H1 (cell line): Measurements from ENCODE around the gene DUOXA2. TPM values are rescaled to one million over a fixed set of nuclear protein-coding genes. Genes with fewer than 3 reads are reported as not detected.

ENCODE experiments used
- CTCF ChIA-PET: fragments of 300-600 bp; sonication (Branson Sonifier 250); formaldehyde crosslinking; loops from one replicate; lab custom pipeline; 2021; ENCODE audit not compliant: partially characterized antibody; lab: Charles Lee
- POLR2A ChIA-PET: fragments of 300-600 bp; sonication (Branson Sonifier 250); formaldehyde crosslinking; loops from one replicate; lab custom pipeline; 2021; ENCODE audit warnings: inconsistent platforms; ENCODE audit not compliant: partially characterized antibody; lab: Charles Lee
- DNase-seq, 2 experiments: peaks; one replicate each; pipeline versions ENCODE4 v3.0.0 to v3.0.0-alpha.2; 2010 to 2022; ENCODE audit warnings: low spot score in 2 of 2, low read depth in 1 of 2, mixed read lengths in 1 of 2
- FAIRE-seq: peaks from 2 replicates; lab custom pipeline; 2011; peaks lifted over from hg19 to GRCh38; lab: Jason Lieb, UNC
- H2AFZ ChIP-seq: 2 replicates; pipeline ENCODE4 v1.8.1; 2012; ENCODE audit warnings: low read length, inconsistent platforms
- H2AK5ac ChIP-seq: 2 replicates; pipeline ENCODE4 v1.6.1; 2013; ENCODE audit warnings: low read depth, low read length
- H2BK120ac ChIP-seq: replicated peaks from 2 replicates; pipeline ENCODE3; 2013; ENCODE audit warnings: low read depth, low read length, inconsistent platforms
- H2BK12ac ChIP-seq: 2 replicates; pipeline ENCODE4 v1.6.1; 2013; ENCODE audit warnings: low read depth, low read length
- H2BK15ac ChIP-seq: 2 replicates; pipeline ENCODE4 v1.6.1; 2013; ENCODE audit warnings: low read length
- H2BK20ac ChIP-seq: 2 replicates; pipeline ENCODE4 v1.6.1; 2013; ENCODE audit warnings: low read length
- H2BK5ac ChIP-seq: 2 replicates; pipeline ENCODE4 v1.6.1; 2013; ENCODE audit warnings: low read depth, low read length
- H3K14ac ChIP-seq: 2 replicates; pipeline ENCODE4 v1.6.1; 2013; ENCODE audit warnings: inconsistent platforms; ENCODE audit not compliant: insufficient read length
- H3K18ac ChIP-seq: 2 replicates; pipeline ENCODE4 v1.6.1; 2013; ENCODE audit warnings: low read length; ENCODE audit errors: extremely low read depth
- H3K23ac ChIP-seq: 2 replicates; pipeline ENCODE4 v1.6.1; 2013; ENCODE audit warnings: inconsistent platforms; ENCODE audit not compliant: insufficient read length
- H3K23me2 ChIP-seq: 2 replicates; pipeline ENCODE4 v1.6.1; 2013; ENCODE audit warnings: low read depth, low read length
- H3K27ac ChIP-seq: 2 replicates; pipeline ENCODE4 v1.6.1; 2011; ENCODE audit warnings: low read depth, low read length, inconsistent platforms
- H3K27me3 ChIP-seq, 4 experiments: replicated peaks in 1 of 4; 1 replicate in 1 of 4; 2 replicates in 3 of 4; pipeline versions ENCODE4 v1.6.1 to v1.8.1; 2011 to 2013; ENCODE audit warnings: low read length in 3 of 4, mild to moderate bottlenecking in 3 of 4, inconsistent platforms in 2 of 4, mixed read lengths in 2 of 4, moderate library complexity in 1 of 4; ENCODE audit not compliant: control insufficient read depth in 3 of 4, insufficient read depth in 3 of 4; ENCODE audit errors: extremely low read depth in 1 of 4
- H3K36me3 ChIP-seq, 4 experiments: 2 replicates each; pipeline versions ENCODE4 v1.6.1 to v1.8.1; 2011 to 2013; ENCODE audit warnings: mild to moderate bottlenecking in 4 of 4, low read length in 3 of 4, moderate library complexity in 2 of 4, control low read depth in 1 of 4, inconsistent platforms in 1 of 4; ENCODE audit not compliant: insufficient read depth in 4 of 4, control insufficient read depth in 2 of 4
- H3K4ac ChIP-seq: replicated peaks from 2 replicates; pipeline ENCODE3; 2013; ENCODE audit warnings: low read length, low read depth, mixed read lengths, inconsistent platforms; ENCODE audit not compliant: insufficient read length
- H3K4me1 ChIP-seq, 4 experiments: replicated peaks in 1 of 4; 1 replicate in 1 of 4; 2 replicates in 3 of 4; pipeline versions ENCODE4 v1.6.1 to v1.8.1; 2011 to 2013; ENCODE audit warnings: low read length in 3 of 4, inconsistent platforms in 2 of 4, mixed read lengths in 1 of 4; ENCODE audit not compliant: insufficient read depth in 4 of 4, control insufficient read depth in 3 of 4
- H3K4me2 ChIP-seq, 2 experiments: 2 replicates each; pipeline versions ENCODE4 v1.6.1 to v1.8.1; 2011 to 2013; ENCODE audit warnings: low read depth in 2 of 2, low read length in 2 of 2, control low read depth in 1 of 2, inconsistent platforms in 1 of 2, mild to moderate bottlenecking in 1 of 2; ENCODE audit not compliant: insufficient read depth in 1 of 2
- H3K4me3 ChIP-seq, 4 experiments: fragments of 200-600, 300-600 bp in 1 of 4; sonication (generic), shearing (Covaris generic), sonication (Bioruptor Twin) in 1 of 4; 2 replicates each; pipeline versions ENCODE4 v1.5.1 to v1.8.1; 2011 to 2016; ENCODE audit warnings: low read length in 4 of 4, low read depth in 3 of 4, control low read depth in 2 of 4, inconsistent platforms in 2 of 4, mild to moderate bottlenecking in 2 of 4, mixed read lengths in 1 of 4, moderate library complexity in 1 of 4; ENCODE audit not compliant: insufficient read depth in 2 of 4; ENCODE audit errors: extremely low read depth in 1 of 4
- H3K56ac ChIP-seq: replicated peaks from 2 replicates; pipeline ENCODE3; 2013; ENCODE audit warnings: low read depth, mild to moderate bottlenecking, mixed read lengths, low read length, inconsistent platforms; ENCODE audit not compliant: insufficient read length
- H3K79me1 ChIP-seq: 2 replicates; pipeline ENCODE4 v1.6.1; 2013; ENCODE audit warnings: low read depth, low read length, control low read depth
- H3K79me2 ChIP-seq, 2 experiments: 2 replicates each; pipeline versions ENCODE4 v1.6.1 to v1.8.1; 2012 to 2013; ENCODE audit warnings: low read length in 2 of 2, mild to moderate bottlenecking in 2 of 2, inconsistent platforms in 1 of 2; ENCODE audit not compliant: insufficient read depth in 2 of 2, control insufficient read depth in 1 of 2
- H3K9ac ChIP-seq, 4 experiments: replicated peaks in 1 of 4; 1 replicate in 1 of 4; 2 replicates in 3 of 4; pipeline versions ENCODE4 v1.6.1 to v1.8.1; 2011 to 2013; ENCODE audit warnings: low read depth in 3 of 4, low read length in 3 of 4, control low read depth in 2 of 4, mild to moderate bottlenecking in 2 of 4, moderate library complexity in 2 of 4, inconsistent platforms in 1 of 4; ENCODE audit errors: extremely low read depth in 1 of 4
- H3K9me3 ChIP-seq, 2 experiments: 2 replicates each; pipeline versions ENCODE4 v1.6.1 to v1.8.1; 2012 to 2013; ENCODE audit warnings: mild to moderate bottlenecking in 2 of 2, moderate library complexity in 2 of 2, control low read depth in 1 of 2, inconsistent platforms in 1 of 2, low read depth in 1 of 2, low read length in 1 of 2, mixed read lengths in 1 of 2; ENCODE audit not compliant: insufficient read depth in 2 of 2
- H4K20me1 ChIP-seq, 2 experiments: replicated peaks in 1 of 2; 2 replicates each; pipeline versions ENCODE3 to v1.8.1; 2011 to 2013; ENCODE audit warnings: inconsistent platforms in 2 of 2, low read length in 2 of 2, mild to moderate bottlenecking in 1 of 2; ENCODE audit not compliant: insufficient read depth in 2 of 2, control insufficient read depth in 1 of 2
- H4K5ac ChIP-seq: 2 replicates; pipeline ENCODE4 v1.6.1; 2013; ENCODE audit warnings: low read length, low read depth, mixed read lengths, inconsistent platforms; ENCODE audit not compliant: insufficient read length
- H4K8ac ChIP-seq: 2 replicates; pipeline ENCODE4 v1.8.0; 2013; ENCODE audit warnings: mild to moderate bottlenecking, moderate library complexity, low read length, inconsistent platforms; ENCODE audit not compliant: insufficient read depth; ENCODE audit errors: extremely low read depth
- H4K91ac ChIP-seq: replicated peaks from 2 replicates; pipeline ENCODE3; 2013; ENCODE audit warnings: low read length, mixed read lengths, inconsistent platforms; ENCODE audit not compliant: insufficient read length
- CBX8 ChIP-seq: fragments of 300-800, 300-1000 bp; sonication (generic); IDR thresholded peaks from 2 replicates; pipeline ENCODE4 v1.7.1; 2016; ENCODE audit warnings: low read depth, low read length, borderline replicate concordance
- HDAC2 ChIP-seq, 2 experiments: fragments of 300-600 bp in 1 of 2; sonication (generic) in 1 of 2; IDR thresholded peaks; 2 replicates each; pipeline ENCODE4 v1.6.1; 2011 to 2012; ENCODE audit warnings: low read depth in 2 of 2, low read length in 2 of 2, mild to moderate bottlenecking in 2 of 2, moderate library complexity in 2 of 2, borderline replicate concordance in 1 of 2, inconsistent platforms in 1 of 2
- WGBS, 2 experiments: shearing (Covaris generic) in 1 of 2; methylation state at CpG; one replicate each; pipeline versions ENCODE4 v1.1.6 to v1.1.7; 2013 to 2015; ENCODE audit warnings: low lambda C conversion rate in 2 of 2, mixed read lengths in 2 of 2, inconsistent platforms in 1 of 2, low coverage in 1 of 2, missing lambda C conversion rate in 1 of 2; ENCODE audit not compliant: insufficient replicate concordance in 2 of 2, insufficient coverage in 1 of 2, insufficient read length in 1 of 2; ENCODE audit errors: extremely low coverage in 1 of 2, missing lambda C conversion rate in 1 of 2; 5-methylcytosine and 5-hydroxymethylcytosine counted together
- polyA plus RNA-seq, 7 experiments: library from polyadenylated mRNA; depleted of rRNA in 3 of 7; stranded (reverse) in 5 of 7; unstranded in 2 of 7; fragments of >200 nt in 5 of 7; fragments of 200-250 nt in 2 of 7; gene quantifications; 1 replicate in 5 of 7; 2 replicates in 1 of 7; 4 replicates in 1 of 7; pipeline versions ENCODE4 v1.2.1 to v1.2.3, GENCODE V29; 2011 to 2013; ENCODE audit warnings: missing spikeins in 2 of 7, mixed read lengths in 2 of 7
- total RNA-seq: library from RNA; stranded (reverse); fragmentation: NEBNext Ultra II Directional; extraction: Animal tissue kit (Norgen Biotek cat#: 25700); gene quantifications from 2 replicates; pipeline ENCODE4 v1.2.1, GENCODE V29; 2021

Gene DUOXA2
- total and polyA plus RNA-seq, 2 of the 8 experiments (the other 6 are each of a cell fraction or from before 2014, with no cell fraction given) = 0.05 TPM; not detected in 1

DNA sequence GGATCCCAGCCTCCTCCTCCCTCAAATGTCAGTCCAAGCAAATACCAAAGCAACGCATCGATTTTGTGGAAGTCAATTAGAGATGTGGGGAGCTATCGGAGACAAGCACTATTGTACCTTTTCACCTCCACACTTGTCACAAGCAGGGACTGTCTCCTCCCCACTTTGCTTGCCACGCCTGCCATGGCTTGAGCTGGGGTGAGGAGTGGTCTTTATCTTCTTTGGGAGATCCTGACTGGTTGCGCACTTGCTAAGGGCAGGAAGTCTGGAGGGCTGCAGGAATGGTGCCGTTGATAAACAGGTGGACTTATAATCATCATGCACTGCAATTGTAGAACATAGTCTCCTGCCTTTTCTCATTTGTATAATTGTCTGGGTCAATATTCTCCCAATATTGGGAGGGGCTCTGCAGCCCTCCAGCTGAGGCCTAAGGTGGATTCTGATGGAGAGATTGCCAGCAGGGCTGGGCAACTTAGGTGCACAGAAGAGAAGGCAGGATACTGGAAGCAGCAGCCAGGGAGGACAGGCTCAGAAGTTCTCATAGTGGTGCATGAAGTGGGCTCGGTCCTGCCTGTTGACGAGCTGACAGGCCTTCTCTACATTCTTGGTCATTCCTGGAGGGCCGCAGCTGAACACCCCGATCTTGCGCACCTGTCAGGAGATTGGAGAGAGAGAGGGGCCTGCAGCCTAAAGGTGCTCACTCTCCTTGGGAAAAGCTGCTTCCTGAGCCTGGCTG is 20.3 kb upstream of the DUOXA2 start:
- Histone ChIP-seq H3K4me2 (no peak overlapping the region), H3K79me2 (no peaks in the 10 kb centered on the region), H2BK20ac (no peak overlapping the region), H2AK5ac (no peak overlapping the region), H3K27ac (no peak overlapping the region), H3K56ac (no peak overlapping the region), H3K4ac (no peak overlapping the region), H2BK5ac (no peak overlapping the region), H3K23me2 (no peaks in the 10 kb centered on the region), H4K20me1 (no peaks in the 10 kb centered on the region), H3K4me3 (no peak overlapping the region), H3K14ac (no peak overlapping the region), H3K27me3 (no peaks in the 10 kb centered on the region), H4K91ac (no peak overlapping the region), H2BK12ac (no peak overlapping the region), H3K18ac (no peak overlapping the region), H3K23ac (no peak overlapping the region), H4K8ac (no peak overlapping the region), H2AFZ (no peak overlapping the region), H3K4me1 (no peaks in the 10 kb centered on the region; a peak in 1 of 7 replicates), H3K36me3 (no peaks in the 10 kb centered on the region), H3K9me3 (no peaks in the 10 kb centered on the region), H2BK120ac (no peak overlapping the region), H3K9ac (no peak overlapping the region), H3K79me1 (no peaks in the 10 kb centered on the region), H2BK15ac (no peak overlapping the region), H4K5ac (no peak overlapping the region)
- TF ChIP-seq HDAC2 (IDR thresholded peaks at IDR 0.05; ENCODE audit: borderline replicate concordance in 1 of 2, low read depth in 2 of 2, low read length in 2 of 2) (no peak), CBX8 (no peak)
- DNase-seq (no peak), FAIRE-seq (no peak)
- 85% methylated on average over 11 of the region's 11 CpGs; no CpG with 5 or more reads in 1 of the 2 experiments for WGBS, 2 experiments
- ChIA-PET CTCF (interaction anchor here (0.6 to 1.6 kb wide), 6 partner anchors 13 to 58 kb away, joined by 3 to 7 read pairs (median 4); no protein-coding TSS in a partner anchor), POLR2A (interaction anchor here (1.6 kb wide), 1 partner anchor 71 kb away, joined by 4 read pairs; the partner anchor contains the start of gene SORD)
